ENCODE measurements around the gene PRKCQ. TPM values are rescaled to one million over a fixed set of nuclear protein-coding genes. Genes with fewer than 3 reads are reported as not detected.

PRKCQ gene
- total RNA-seq, 2 donors from 2014 or later = 0.33 to 6.0 TPM

DNA sequence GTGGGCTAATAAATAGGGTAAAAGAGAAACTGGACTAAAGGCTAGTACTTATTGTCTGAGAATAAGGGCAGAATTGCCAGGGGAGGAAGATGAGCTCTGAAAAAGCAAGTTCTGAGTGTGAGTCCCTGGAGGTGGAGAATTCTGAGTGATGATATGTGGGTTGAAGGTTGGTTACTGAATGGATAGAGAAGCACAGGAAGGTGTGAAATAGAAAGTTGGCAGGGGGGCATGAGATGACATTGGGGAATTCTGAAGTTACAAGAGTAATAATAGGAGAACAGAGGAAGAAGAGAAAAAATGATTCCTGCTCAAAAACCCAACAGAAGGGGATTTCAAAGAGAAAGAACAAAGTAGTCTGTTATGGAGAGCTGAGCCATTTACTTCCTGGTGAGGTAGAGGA is 76.9 kb downstream of the PRKCQ start:
- no peaks in the 10 kb centered on the region for H3K27me3 ChIP-seq
- no peak for ATAC-seq
- no peaks in the 10 kb centered on the region for H3K9me3 ChIP-seq
- TF ChIP-seq POLR2A (IDR thresholded peaks at IDR 0.05) = no peak
- TF ChIP-seq, protein P1, sequence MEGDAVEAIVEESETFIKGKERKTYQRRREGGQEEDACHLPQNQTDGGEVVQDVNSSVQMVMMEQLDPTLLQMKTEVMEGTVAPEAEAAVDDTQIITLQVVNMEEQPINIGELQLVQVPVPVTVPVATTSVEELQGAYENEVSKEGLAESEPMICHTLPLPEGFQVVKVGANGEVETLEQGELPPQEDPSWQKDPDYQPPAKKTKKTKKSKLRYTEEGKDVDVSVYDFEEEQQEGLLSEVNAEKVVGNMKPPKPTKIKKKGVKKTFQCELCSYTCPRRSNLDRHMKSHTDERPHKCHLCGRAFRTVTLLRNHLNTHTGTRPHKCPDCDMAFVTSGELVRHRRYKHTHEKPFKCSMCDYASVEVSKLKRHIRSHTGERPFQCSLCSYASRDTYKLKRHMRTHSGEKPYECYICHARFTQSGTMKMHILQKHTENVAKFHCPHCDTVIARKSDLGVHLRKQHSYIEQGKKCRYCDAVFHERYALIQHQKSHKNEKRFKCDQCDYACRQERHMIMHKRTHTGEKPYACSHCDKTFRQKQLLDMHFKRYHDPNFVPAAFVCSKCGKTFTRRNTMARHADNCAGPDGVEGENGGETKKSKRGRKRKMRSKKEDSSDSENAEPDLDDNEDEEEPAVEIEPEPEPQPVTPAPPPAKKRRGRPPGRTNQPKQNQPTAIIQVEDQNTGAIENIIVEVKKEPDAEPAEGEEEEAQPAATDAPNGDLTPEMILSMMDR (IDR thresholded peaks at IDR 0.05) = no peak
- no peak overlapping the region for H3K27ac ChIP-seq
- no peak overlapping the region for H3K4me3 ChIP-seq
- H3K4me1 ChIP-seq = no peaks in the 10 kb centered on the region
- H3K36me3 ChIP-seq (replicated peaks in 1 of 2; ENCODE audit: insufficient read depth in 1 of 2, low read depth in 2 of 2) = no peaks in the 10 kb centered on the region
- intact Hi-C loops (cut with DNase I) = no loop called here
- DNase-seq = no peak

DNA sequence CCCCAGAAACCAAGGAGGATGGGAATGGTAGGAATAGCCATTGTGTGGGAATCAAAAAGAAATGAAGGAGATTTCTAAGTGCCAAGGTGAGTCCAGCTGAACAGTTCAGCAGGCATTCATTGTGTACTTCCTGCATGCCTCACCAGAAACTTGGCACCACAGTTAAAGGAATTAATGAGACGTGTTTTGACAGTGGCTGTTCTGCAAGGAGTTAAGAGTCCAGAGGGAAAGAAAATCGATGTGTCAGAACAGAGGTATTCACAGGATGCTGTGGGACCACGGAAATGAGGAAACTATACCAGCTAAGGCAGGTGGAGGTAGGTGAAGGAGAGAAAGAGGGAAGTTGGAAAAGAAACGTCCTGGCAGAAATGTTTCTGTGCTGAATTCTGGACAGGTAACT is 78.1 kb downstream of the PRKCQ start:
- Histone ChIP-seq H3K9me3 (no peaks in the 10 kb centered on the region), H3K4me1 (no peaks in the 10 kb centered on the region), H3K4me3 (no peak overlapping the region), H3K27ac (no peak overlapping the region), H3K27me3 (no peaks in the 10 kb centered on the region), H3K36me3 (replicated peaks in 1 of 2; ENCODE audit: insufficient read depth in 1 of 2, low read depth in 2 of 2) (no peaks in the 10 kb centered on the region)
- TF ChIP-seq, protein P1 (IDR thresholded peaks at IDR 0.05) = no peak
- no peak for TF ChIP-seq POLR2A (IDR thresholded peaks at IDR 0.05)
- DNase-seq (no peak), ATAC-seq (no peak)
- intact Hi-C loops (cut with DNase I) = no loop called here
- 30 to 40% methylated on average over 4 of the region's 4 CpGs for WGBS, 2 donors

DNA sequence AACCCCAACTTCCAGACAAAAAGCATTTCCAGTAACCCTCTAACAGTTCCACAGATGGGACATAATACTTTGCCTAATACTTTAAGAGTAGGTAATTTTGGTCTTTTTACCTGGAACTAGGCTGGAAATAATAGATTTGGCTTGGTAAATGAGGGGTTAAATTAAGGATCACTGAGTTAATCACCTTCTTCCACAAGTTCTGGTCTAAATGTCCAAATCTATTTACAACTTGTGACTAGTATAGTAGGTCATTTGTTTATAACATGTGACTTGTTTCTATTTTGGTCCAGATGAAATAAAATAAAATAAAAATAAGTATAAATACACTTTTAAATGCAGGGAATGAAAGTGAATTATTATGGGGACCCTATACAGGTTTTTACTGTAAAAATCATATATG is 80.1 kb downstream of the PRKCQ start:
- H3K9me3 ChIP-seq = no peaks in the 10 kb centered on the region
- no peaks in the 10 kb centered on the region for H3K27me3 ChIP-seq
- no peak overlapping the region for H3K27ac ChIP-seq
- intact Hi-C loops (cut with DNase I) = no loop called here
- no peaks in the 10 kb centered on the region for H3K36me3 ChIP-seq (replicated peaks in 1 of 2; ENCODE audit: insufficient read depth in 1 of 2, low read depth in 2 of 2)
- TF ChIP-seq, protein P1 (IDR thresholded peaks at IDR 0.05) = no peak
- TF ChIP-seq POLR2A (IDR thresholded peaks at IDR 0.05) = no peak
- DNase-seq (no peak), ATAC-seq (no peak)
- no peak overlapping the region for H3K4me3 ChIP-seq
- H3K4me1 ChIP-seq = no peaks in the 10 kb centered on the region

DNA sequence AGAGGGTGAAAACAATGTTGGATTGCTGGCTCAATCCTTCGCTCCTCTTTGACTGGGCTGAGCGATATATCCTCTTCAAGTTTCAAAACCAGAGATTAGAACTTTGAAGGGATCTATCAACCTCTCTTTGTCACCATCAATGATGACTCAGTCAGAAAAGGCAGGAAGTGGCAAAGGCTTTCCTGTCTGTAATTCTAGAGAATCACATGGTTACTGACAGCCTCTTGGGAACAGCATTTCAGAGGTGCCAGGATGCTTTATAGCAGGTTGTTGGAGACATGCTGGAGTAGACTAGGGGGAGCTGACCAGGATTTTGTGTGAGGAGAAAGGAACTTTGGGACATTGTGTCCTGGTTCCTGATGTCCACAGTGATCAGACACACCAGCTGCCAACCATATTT is 81.3 kb downstream of the PRKCQ start:
- 72 to 88% methylated on average over 2 of the region's 2 CpGs for WGBS, 2 donors

DNA sequence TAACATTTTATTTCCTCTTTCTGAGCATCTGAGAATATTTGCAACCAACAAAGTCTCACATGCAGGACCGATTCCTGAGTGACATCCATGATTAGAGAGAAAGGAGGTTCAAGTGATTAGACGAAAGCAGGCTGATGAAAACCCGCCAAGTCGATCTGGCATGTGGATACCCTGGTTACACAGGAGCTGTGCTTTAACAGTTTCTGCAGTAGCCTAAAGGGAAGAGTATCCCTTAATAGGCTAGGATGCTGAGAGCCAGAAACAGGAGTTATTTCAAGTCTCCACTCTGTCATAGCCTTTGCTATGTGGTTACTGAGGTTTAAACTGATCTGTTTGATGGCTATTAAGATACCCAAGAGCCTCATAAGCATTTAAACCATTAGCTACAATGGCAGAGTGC is 82.5 kb downstream of the PRKCQ start:
- ATAC-seq (no peak), DNase-seq (no peak)
- H3K27ac ChIP-seq = no peak overlapping the region
- no peak for TF ChIP-seq POLR2A (IDR thresholded peaks at IDR 0.05)
- TF ChIP-seq, protein P1 (IDR thresholded peaks at IDR 0.05) = no peak
- intact Hi-C loops (cut with DNase I) = no loop called here
- no peaks in the 10 kb centered on the region for H3K27me3 ChIP-seq
- H3K4me1 ChIP-seq = no peaks in the 10 kb centered on the region
- H3K4me3 ChIP-seq = no peak overlapping the region
- 85 to 86% methylated on average over 4 of the region's 4 CpGs for WGBS, 2 donors
- H3K36me3 ChIP-seq (replicated peaks in 1 of 2; ENCODE audit: insufficient read depth in 1 of 2, low read depth in 2 of 2) = no peaks in the 10 kb centered on the region
- H3K9me3 ChIP-seq = no peaks in the 10 kb centered on the region

More for the DNA sequence above, 81.3 kb downstream of the PRKCQ start:
- H3K4me1 ChIP-seq = no peaks in the 10 kb centered on the region
- H3K9me3 ChIP-seq = no peaks in the 10 kb centered on the region
- no peak overlapping the region for H3K27ac ChIP-seq
- no peak for ATAC-seq
- peak in 1 of 4 donors; percentile 7 for DNase-seq
- H3K27me3 ChIP-seq = no peaks in the 10 kb centered on the region
- intact Hi-C loops (cut with DNase I) = no loop called here
- no peaks in the 10 kb centered on the region for H3K36me3 ChIP-seq (replicated peaks in 1 of 2; ENCODE audit: insufficient read depth in 1 of 2, low read depth in 2 of 2)
- no peak overlapping the region for H3K4me3 ChIP-seq
- TF ChIP-seq, protein P1 (IDR thresholded peaks at IDR 0.05) = no peak
- TF ChIP-seq POLR2A (IDR thresholded peaks at IDR 0.05) = no peak

All from body of pancreas (tissue), 4 donors.